ENCODE measurements around the gene LSM7.

DNA sequence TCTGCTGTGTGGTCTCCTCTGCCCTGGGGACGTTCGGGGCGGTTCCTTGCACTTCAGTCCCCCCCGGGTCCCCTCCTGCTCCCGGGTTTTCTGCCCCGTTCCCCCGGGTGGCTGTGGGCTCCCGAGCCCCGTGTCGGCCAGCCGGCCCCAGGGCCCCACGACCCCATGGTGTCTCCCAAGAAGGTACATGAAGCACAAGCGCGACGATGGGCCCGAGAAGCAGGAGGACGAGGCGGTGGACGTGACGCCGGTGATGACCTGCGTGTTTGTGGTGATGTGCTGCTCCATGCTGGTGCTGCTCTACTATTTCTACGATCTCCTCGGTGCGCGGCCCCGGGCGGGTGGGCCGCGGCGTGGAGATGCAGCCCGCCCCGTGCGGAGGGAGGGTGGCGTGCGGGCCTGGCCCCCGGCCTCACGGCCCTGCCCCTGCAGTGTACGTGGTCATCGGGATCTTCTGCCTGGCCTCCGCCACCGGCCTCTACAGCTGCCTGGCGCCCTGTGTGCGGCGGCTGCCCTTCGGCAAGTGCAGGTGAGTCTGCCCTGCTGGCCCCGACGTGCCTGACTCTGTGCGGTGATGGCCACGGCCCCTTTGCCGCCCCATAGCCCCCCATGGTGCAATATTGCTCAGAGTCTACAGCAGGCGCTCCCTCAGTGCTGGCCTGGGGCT, 11.4 kb upstream of the LSM7 start:
- no peak for TF ChIP-seq CTCF (IDR thresholded peaks at IDR 0.05; ENCODE audit: insufficient read depth, low read length)
- TF ChIP-seq, protein P1, sequence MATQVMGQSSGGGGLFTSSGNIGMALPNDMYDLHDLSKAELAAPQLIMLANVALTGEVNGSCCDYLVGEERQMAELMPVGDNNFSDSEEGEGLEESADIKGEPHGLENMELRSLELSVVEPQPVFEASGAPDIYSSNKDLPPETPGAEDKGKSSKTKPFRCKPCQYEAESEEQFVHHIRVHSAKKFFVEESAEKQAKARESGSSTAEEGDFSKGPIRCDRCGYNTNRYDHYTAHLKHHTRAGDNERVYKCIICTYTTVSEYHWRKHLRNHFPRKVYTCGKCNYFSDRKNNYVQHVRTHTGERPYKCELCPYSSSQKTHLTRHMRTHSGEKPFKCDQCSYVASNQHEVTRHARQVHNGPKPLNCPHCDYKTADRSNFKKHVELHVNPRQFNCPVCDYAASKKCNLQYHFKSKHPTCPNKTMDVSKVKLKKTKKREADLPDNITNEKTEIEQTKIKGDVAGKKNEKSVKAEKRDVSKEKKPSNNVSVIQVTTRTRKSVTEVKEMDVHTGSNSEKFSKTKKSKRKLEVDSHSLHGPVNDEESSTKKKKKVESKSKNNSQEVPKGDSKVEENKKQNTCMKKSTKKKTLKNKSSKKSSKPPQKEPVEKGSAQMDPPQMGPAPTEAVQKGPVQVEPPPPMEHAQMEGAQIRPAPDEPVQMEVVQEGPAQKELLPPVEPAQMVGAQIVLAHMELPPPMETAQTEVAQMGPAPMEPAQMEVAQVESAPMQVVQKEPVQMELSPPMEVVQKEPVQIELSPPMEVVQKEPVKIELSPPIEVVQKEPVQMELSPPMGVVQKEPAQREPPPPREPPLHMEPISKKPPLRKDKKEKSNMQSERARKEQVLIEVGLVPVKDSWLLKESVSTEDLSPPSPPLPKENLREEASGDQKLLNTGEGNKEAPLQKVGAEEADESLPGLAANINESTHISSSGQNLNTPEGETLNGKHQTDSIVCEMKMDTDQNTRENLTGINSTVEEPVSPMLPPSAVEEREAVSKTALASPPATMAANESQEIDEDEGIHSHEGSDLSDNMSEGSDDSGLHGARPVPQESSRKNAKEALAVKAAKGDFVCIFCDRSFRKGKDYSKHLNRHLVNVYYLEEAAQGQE (IDR thresholded peaks at IDR 0.05; ENCODE audit: insufficient replicate concordance, low read depth) = no peak
- no peak for TF ChIP-seq POLR2AphosphoS5 (IDR thresholded peaks at IDR 0.05; ENCODE audit: low read depth)
- no peak for TF ChIP-seq SPI1 (IDR thresholded peaks at IDR 0.05; ENCODE audit: borderline replicate concordance, low read depth)
- no peak for TF ChIP-seq GABPA (IDR thresholded peaks at IDR 0.05; ENCODE audit: low read depth)

Data from HL-60 (cell line).